ENCODE data around the gene SZT2. TPM values are rescaled to one million over a fixed set of nuclear protein-coding genes. Genes with fewer than 3 reads are reported as not detected.

SZT2 gene
- total RNA-seq, 1 experiment from 2014 or later, result 65.3 TPM

GRCh38 chr1:43352881-43353280 lies 36.8 kb upstream of the SZT2 start:
- intact Hi-C loops (cut with micrococcal nuclease), result no loop called here
- no peak for TF ChIP-seq CTCF (IDR thresholded peaks at IDR 0.05; ENCODE audit: unreplicated experiment)
- Mint-ChIP-seq H3K4me3 (ENCODE audit: unreplicated experiment) (no peak overlapping the region), H3K4me1 (ENCODE audit: insufficient read depth, unreplicated experiment) (peaks cover 19% of the 10 kb centered on the region), H3K9me3 (ENCODE audit: unreplicated experiment) (no peaks in the 10 kb centered on the region), H3K27me3 (ENCODE audit: insufficient read depth, unreplicated experiment) (no peaks in the 10 kb centered on the region), H3K27ac (ENCODE audit: low read depth, unreplicated experiment) (no peak overlapping the region), H3K36me3 (ENCODE audit: insufficient read depth, unreplicated experiment) (no peaks in the 10 kb centered on the region)
- no peak for DNase-seq (ENCODE audit: unreplicated experiment)
- CTCF ChIA-PET, result interaction anchor here (0.7 kb wide), 1 partner anchor 116 kb away, joined by 3 read pairs; no protein-coding TSS in a partner anchor
- BruUV-seq (replicated peaks), result no TSS peak
- POLR2A ChIA-PET, result no interaction called here

- intact Hi-C loops (cut with micrococcal nuclease), result no loop called here
- H3K36me3 Mint-ChIP-seq (ENCODE audit: insufficient read depth, unreplicated experiment), result no peaks in the 10 kb centered on the region
- BruUV-seq (replicated peaks), result no TSS peak
- H3K4me1 Mint-ChIP-seq (ENCODE audit: insufficient read depth, unreplicated experiment), result peaks cover 11% of the 10 kb centered on the region
- ChIA-PET CTCF (interaction anchor here (0.5 to 1.7 kb wide), 4 partner anchors 14 to 116 kb away, joined by 3 to 6 read pairs (median 4); partner anchors contain the start of gene C1orf210), POLR2A (interaction anchor here (0.6 to 1.9 kb wide), 2 partner anchors 14 to 621 kb away, joined by 6 to 8 read pairs; no protein-coding TSS in a partner anchor)
- no peak overlapping the region for H3K4me3 Mint-ChIP-seq (ENCODE audit: unreplicated experiment)
- no peak overlapping the region for H3K27ac Mint-ChIP-seq (ENCODE audit: low read depth, unreplicated experiment)
- TF ChIP-seq CTCF (IDR thresholded peaks at IDR 0.05; ENCODE audit: unreplicated experiment), result no peak
- no peaks in the 10 kb centered on the region for H3K27me3 Mint-ChIP-seq (ENCODE audit: insufficient read depth, unreplicated experiment)
- peak; percentile 15 for DNase-seq (ENCODE audit: unreplicated experiment)
- no peaks in the 10 kb centered on the region for H3K9me3 Mint-ChIP-seq (ENCODE audit: unreplicated experiment)
Observed at GRCh38 chr1:43354471-43354870, 35.2 kb upstream of the SZT2 start.

GRCh38 chr1:43354936-43355335 lies 34.8 kb upstream of the SZT2 start:
- CTCF ChIA-PET, result interaction anchor here (1.0 to 1.7 kb wide), 3 partner anchors 14 to 116 kb away, joined by 3 to 6 read pairs (median 4); partner anchors contain the start of gene C1orf210
- no peak for DNase-seq (ENCODE audit: unreplicated experiment)
- BruUV-seq (replicated peaks), result no TSS peak
- Mint-ChIP-seq H3K4me3 (ENCODE audit: unreplicated experiment) (no peak overlapping the region), H3K4me1 (ENCODE audit: insufficient read depth, unreplicated experiment) (peaks cover 11% of the 10 kb centered on the region), H3K27ac (ENCODE audit: low read depth, unreplicated experiment) (no peak overlapping the region), H3K27me3 (ENCODE audit: insufficient read depth, unreplicated experiment) (no peaks in the 10 kb centered on the region), H3K36me3 (ENCODE audit: insufficient read depth, unreplicated experiment) (no peaks in the 10 kb centered on the region), H3K9me3 (ENCODE audit: unreplicated experiment) (no peaks in the 10 kb centered on the region)
- POLR2A ChIA-PET, result interaction anchor here (0.6 to 1.9 kb wide), 2 partner anchors 14 to 621 kb away, joined by 6 to 8 read pairs; no protein-coding TSS in a partner anchor
- intact Hi-C loops (cut with micrococcal nuclease), result no loop called here
- TF ChIP-seq CTCF (IDR thresholded peaks at IDR 0.05; ENCODE audit: unreplicated experiment), result no peak

- Mint-ChIP-seq H3K4me3 (ENCODE audit: unreplicated experiment) (no peak overlapping the region), H3K9me3 (ENCODE audit: unreplicated experiment) (no peaks in the 10 kb centered on the region), H3K27ac (ENCODE audit: low read depth, unreplicated experiment) (no peak overlapping the region), H3K27me3 (ENCODE audit: insufficient read depth, unreplicated experiment) (no peaks in the 10 kb centered on the region), H3K4me1 (ENCODE audit: insufficient read depth, unreplicated experiment) (peaks cover 28% of the 10 kb centered on the region), H3K36me3 (ENCODE audit: insufficient read depth, unreplicated experiment) (peaks cover 11% of the 10 kb centered on the region)
- DNase-seq (ENCODE audit: unreplicated experiment), result no peak
- intact Hi-C loops (cut with micrococcal nuclease), result no loop called here
- no TSS peak for BruUV-seq (replicated peaks)
- CTCF ChIA-PET, result interaction anchor here (0.6 to 1.9 kb wide), 5 partner anchors 27 to 293 kb away, joined by 3 to 6 read pairs (median 3); partner anchors contain the start of genes CFAP57, EBNA1BP2 and KDM4A
- POLR2A ChIA-PET, result interaction anchor here (0.6 to 2.7 kb wide), 4 partner anchors 27 to 129 kb away, joined by 3 to 34 read pairs (median 4); partner anchors contain the start of genes MED8 and SZT2
- TF ChIP-seq CTCF (IDR thresholded peaks at IDR 0.05; ENCODE audit: unreplicated experiment), result no peak
Observed at GRCh38 chr1:43357251-43357650, 32.4 kb upstream of the SZT2 start.

All from MCF 10A (cell line).